Measurements from ENCODE around the gene BBS2.

The BBS2 gene

DNA sequence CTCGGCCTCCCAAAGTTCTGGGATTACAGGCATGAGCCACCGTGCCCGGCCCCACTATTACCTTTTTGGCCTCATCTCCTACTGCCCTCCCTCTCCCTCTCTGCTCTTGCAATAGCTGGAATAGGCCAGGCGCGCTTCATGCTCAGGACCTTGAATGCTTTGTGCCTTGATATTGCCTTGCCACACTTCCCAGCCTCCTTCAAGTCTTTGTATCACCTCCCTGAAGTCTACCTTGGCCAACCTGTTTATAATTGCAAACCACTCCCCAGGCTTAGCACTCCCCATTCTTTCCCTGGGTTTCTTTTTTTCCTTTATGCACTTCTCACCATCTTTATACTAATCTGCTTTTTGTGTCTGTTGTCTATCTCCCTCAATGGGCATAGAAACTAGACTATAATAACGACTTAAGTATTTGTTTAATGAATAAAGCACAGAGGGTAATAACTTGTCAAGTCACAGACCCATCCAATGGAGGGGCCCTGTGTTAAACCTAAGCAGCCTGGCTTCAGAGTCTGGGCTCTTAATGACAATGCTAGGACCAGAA is 61.8 kb downstream of the BBS2 start:
- peaks cover 33% of the 10 kb centered on the region for H3K4me1 ChIP-seq
- no peaks in the 10 kb centered on the region; the same call in 1 of the 2 replicates for H3K9me3 ChIP-seq
- DNase-seq (ENCODE audit: low spot score in 2 of 2), result peak; percentile 84 to 99
- in situ Hi-C loops (cut with MboI; ENCODE audit: low sequenced_read_pairs), result no loop called here
- peaks cover 61% of the 10 kb centered on the region for H3K36me3 ChIP-seq (replicated peaks)
- no peaks in the 10 kb centered on the region; the same call in 1 of the 2 replicates for H3K27me3 ChIP-seq (ENCODE audit: low read depth)
- no peak overlapping the region for H3K4me3 ChIP-seq

- Histone ChIP-seq H3K4me3 (peak overlapping the region; percentile 83), H3K9me3 (no peaks in the 10 kb centered on the region; the same call in 1 of the 2 replicates), H3K36me3 (replicated peaks) (peaks cover 44% of the 10 kb centered on the region), H3K4me1 (peaks cover 29% of the 10 kb centered on the region), H3K27me3 (ENCODE audit: low read depth) (no peaks in the 10 kb centered on the region; the same call in 1 of the 2 replicates)
- in situ Hi-C loops (cut with MboI; ENCODE audit: low sequenced_read_pairs), result no loop called here
- peak; percentile 12 to 45 for DNase-seq (ENCODE audit: low spot score in 2 of 2)
Observed at GRCh38 chr16:56451753-56452689, 67.8 kb downstream of the BBS2 start.

DNA sequence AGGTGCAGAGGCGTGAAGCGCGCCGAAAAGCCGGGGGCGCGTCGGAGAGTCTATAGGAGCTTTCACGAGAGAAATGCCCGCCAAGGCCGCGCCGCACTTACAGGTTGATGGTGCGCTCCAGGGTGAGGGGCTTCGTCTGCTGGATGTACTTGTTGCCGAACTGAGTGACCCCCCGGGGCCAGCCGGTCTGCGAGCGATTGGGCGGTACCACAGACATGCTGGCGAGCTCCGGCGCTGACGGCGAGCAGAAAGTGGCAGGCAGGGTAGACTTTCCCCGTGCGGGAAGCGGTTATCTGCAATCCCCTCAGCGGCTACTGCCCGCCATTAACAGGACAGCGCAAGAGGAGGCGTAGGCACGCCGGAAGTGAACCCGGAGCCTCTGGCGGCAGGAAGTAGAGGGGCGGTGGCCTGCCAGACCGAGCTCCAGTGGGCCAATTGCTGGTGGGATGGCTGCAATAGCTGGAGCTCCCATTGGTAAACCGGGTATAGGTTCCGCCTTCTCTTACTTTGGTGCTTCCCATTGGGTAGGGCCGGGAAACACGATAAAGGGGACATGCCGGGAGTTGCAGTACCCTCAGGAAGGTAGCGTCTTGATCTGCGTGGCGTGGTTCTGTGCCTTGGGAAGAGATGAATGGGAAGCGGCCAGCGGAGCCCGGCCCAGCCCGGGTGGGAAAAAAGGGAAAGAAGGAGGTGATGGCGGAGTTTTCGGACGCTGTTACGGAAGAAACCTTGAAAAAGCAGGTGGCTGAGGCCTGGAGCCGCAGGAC is 68.7 kb downstream of the BBS2 start, which contains the start of the genes NUDT21 and OGFOD1:
TSS of gene NUDT21 (minus strand) at position 347 of the 767 bp plus-strand sequence. CDS start at position 217, 130 bp downstream.
TSS of gene OGFOD1 (plus strand) at position 569 of the 767 bp plus-strand sequence. CDS start at position 628, 59 bp downstream.
- DNase-seq (ENCODE audit: low spot score in 2 of 2), result peak; percentile 95 to 99
- Histone ChIP-seq H3K9me3 (no peaks in the 10 kb centered on the region), H3K4me3 (peak within 1 kb of the TSS; percentile 83), H3K27me3 (ENCODE audit: low read depth) (no peaks in the 10 kb centered on the region), H3K36me3 (replicated peaks) (peaks cover 44% of the 10 kb centered on the region), H3K4me1 (peaks cover 29% of the 10 kb centered on the region)
- in situ Hi-C loops (cut with MboI; ENCODE audit: low sequenced_read_pairs), result no loop called here

DNA sequence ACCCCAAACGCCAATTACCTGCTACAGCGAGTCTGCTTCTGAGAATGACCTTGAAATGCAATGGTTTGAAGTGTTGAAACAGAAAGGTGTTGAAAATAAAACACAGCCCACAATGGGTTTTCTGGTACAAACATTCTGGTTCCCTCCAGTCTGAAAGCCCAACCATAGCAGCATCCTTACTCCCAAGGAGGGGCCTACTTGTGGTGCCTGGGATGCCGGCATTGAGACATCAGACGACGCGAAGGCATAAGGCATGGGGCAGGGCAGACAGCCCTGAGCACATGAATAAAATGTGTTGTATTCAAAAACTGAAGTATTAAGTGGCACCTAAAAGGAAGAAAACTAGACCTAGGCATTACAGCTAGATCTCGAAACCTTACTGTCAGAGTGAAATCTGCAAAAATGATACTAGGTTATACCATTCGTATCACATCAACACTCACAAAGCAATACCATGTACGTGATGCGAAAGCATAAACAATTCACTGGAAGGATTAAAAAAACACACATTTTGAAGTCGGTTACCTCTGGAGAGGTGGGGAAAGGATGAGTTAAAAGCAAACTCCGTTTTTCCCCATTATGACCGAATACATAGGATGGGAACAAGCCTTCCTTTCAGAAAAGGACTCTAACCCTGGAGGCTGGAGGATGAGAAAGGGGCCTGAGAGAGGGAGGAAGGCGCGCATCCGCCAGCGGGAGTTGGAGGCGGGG is 69.4 kb downstream of the BBS2 start:
- peak overlapping the region; percentile 83 for H3K4me3 ChIP-seq
- in situ Hi-C loops (cut with MboI; ENCODE audit: low sequenced_read_pairs), result no loop called here
- peaks cover 44% of the 10 kb centered on the region for H3K36me3 ChIP-seq (replicated peaks)
- no peaks in the 10 kb centered on the region for H3K9me3 ChIP-seq
- DNase-seq (ENCODE audit: low spot score in 2 of 2), result peak in 1 of 2 experiments; percentile 41
- no peaks in the 10 kb centered on the region for H3K27me3 ChIP-seq (ENCODE audit: low read depth)
- peaks cover 27% of the 10 kb centered on the region for H3K4me1 ChIP-seq

DNA sequence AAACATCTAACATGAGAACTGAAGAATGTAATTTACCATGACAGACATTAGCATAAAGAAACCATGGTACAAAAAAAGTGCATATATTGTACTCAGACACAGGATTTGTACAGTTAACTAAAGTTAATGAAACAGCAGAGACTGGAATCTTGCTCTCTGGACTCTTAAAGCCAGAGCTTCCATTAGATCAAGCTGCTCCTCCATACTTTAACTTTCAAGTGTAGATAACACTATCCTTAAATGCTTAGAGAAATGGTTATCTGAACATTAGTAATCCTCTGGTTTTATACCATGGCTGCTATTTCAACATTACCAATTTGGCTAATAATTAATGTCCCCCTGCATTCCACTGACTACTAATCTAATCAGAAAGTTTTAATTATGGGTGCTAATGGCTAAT is 71.8 kb downstream of the BBS2 start:
- Histone ChIP-seq H3K9me3 (no peaks in the 10 kb centered on the region), H3K27me3 (ENCODE audit: low read depth) (no peaks in the 10 kb centered on the region), H3K4me3 (no peak overlapping the region), H3K4me1 (peaks cover 27% of the 10 kb centered on the region), H3K36me3 (replicated peaks) (peaks cover 37% of the 10 kb centered on the region)
- in situ Hi-C loops (cut with MboI; ENCODE audit: low sequenced_read_pairs), result loop anchor here (25.0 kb wide), 1 partner anchor 89 kb away; no protein-coding TSS in a partner anchor
- DNase-seq (ENCODE audit: low spot score in 2 of 2), result no peak

DNA sequence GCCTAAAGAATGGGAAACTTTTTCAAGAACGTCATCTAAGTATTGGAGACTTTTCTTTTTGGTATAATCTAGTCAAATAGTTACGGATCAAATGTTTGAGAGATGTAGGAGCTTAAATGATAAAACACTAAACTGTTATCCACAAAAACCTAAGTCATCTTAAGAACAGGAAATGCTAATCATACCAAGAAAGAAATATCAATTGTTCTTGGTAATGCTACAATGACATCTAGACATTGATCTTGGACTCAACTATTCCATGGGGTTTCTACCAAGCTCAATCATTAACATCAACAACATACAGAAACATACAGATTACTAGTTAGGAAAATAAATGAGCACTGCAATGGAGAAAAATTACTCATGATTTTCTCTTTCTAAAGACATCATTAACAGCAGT is 72.5 kb downstream of the BBS2 start:
- no peak overlapping the region for H3K4me3 ChIP-seq
- H3K9me3 ChIP-seq, result no peaks in the 10 kb centered on the region
- peaks cover 35% of the 10 kb centered on the region for H3K36me3 ChIP-seq (replicated peaks)
- DNase-seq (ENCODE audit: low spot score in 2 of 2), result no peak
- H3K27me3 ChIP-seq (ENCODE audit: low read depth), result no peaks in the 10 kb centered on the region
- in situ Hi-C loops (cut with MboI; ENCODE audit: low sequenced_read_pairs), result loop anchor here (25.0 kb wide), 1 partner anchor 90 kb away; no protein-coding TSS in a partner anchor
- peaks cover 23% of the 10 kb centered on the region for H3K4me1 ChIP-seq

DNA sequence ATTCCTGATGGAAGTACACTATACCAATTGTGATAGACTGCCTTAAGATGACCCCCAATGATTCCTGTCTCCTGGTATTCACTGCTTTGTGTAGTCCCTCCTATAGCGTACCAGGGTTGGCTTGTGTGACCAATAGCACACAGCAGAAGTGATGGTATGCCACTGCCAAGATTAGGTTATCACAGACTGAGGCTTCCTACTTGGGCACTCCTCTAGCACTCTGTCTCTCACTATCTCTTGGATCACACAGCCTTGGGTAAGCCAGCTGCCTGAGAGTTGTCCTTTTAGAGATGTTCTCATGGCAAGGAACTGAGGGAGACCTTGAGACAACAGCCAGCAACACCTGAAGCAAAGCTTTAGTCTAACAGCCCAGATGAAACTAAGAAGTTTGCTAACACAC is 81.8 kb downstream of the BBS2 start:
- H3K4me1 ChIP-seq, result no peaks in the 10 kb centered on the region
- no peaks in the 10 kb centered on the region for H3K9me3 ChIP-seq
- DNase-seq (ENCODE audit: low spot score in 2 of 2), result no peak
- peaks cover 66% of the 10 kb centered on the region for H3K36me3 ChIP-seq (replicated peaks)
- no peak overlapping the region for H3K4me3 ChIP-seq
- H3K27me3 ChIP-seq (ENCODE audit: low read depth), result no peaks in the 10 kb centered on the region
- in situ Hi-C loops (cut with MboI; ENCODE audit: low sequenced_read_pairs), result loop anchor here (25.0 kb wide), 1 partner anchor 99 kb away; no protein-coding TSS in a partner anchor

- Histone ChIP-seq H3K36me3 (replicated peaks) (peaks cover 84% of the 10 kb centered on the region), H3K9me3 (no peaks in the 10 kb centered on the region), H3K27me3 (ENCODE audit: low read depth) (no peaks in the 10 kb centered on the region), H3K4me1 (no peaks in the 10 kb centered on the region), H3K4me3 (no peak overlapping the region)
- no peak for DNase-seq (ENCODE audit: low spot score in 2 of 2)
- in situ Hi-C loops (cut with MboI; ENCODE audit: low sequenced_read_pairs), result loop anchor here (25.0 kb wide), 1 partner anchor 101 kb away; no protein-coding TSS in a partner anchor
Observed at GRCh38 chr16:56436258-56436657, 83.6 kb downstream of the BBS2 start.

Data from HAP-1 (cell line).